Measurements from ENCODE around the gene PVALEF.

Gene PVALEF

GRCh38 chr17:81165246-81166032 lies at the start of gene PVALEF:
PVALEF (plus strand) TSS chr17:81165507; CDS start chr17:81181227, 15,720 bp downstream.
- no peak for DNase-seq (ENCODE audit: low read depth)

GRCh38 chr17:81115749-81116464 lies 49.4 kb upstream of the PVALEF start:
- DNase-seq (ENCODE audit: low read depth): no peak

- no peak for DNase-seq (ENCODE audit: low read depth)
Measured at GRCh38 chr17:81116704-81117103, 48.6 kb upstream of the PVALEF start.

- no peak for DNase-seq (ENCODE audit: low read depth)
Measured at GRCh38 chr17:81117672-81118198, 47.6 kb upstream of the PVALEF start.

- DNase-seq (ENCODE audit: low read depth): no peak
Measured at GRCh38 chr17:81118308-81119221, 46.7 kb upstream of the PVALEF start.

GRCh38 chr17:81119223-81120148 lies 45.8 kb upstream of the PVALEF start:
- DNase-seq (ENCODE audit: low read depth): peak; percentile 70

GRCh38 chr17:81120149-81120484 lies 45.2 kb upstream of the PVALEF start:
- no peak for DNase-seq (ENCODE audit: low read depth)

- DNase-seq (ENCODE audit: low read depth): no peak
Measured at GRCh38 chr17:81120695-81121621, 44.3 kb upstream of the PVALEF start.

GRCh38 chr17:81121841-81122733 lies 43.2 kb upstream of the PVALEF start:
- no peak for DNase-seq (ENCODE audit: low read depth)

GRCh38 chr17:81123052-81124048 lies 42.0 kb upstream of the PVALEF start:
- no peak for DNase-seq (ENCODE audit: low read depth)

- no peak for DNase-seq (ENCODE audit: low read depth)
Measured at GRCh38 chr17:81124377-81124776, 40.9 kb upstream of the PVALEF start.

GRCh38 chr17:81125573-81126081 lies 39.7 kb upstream of the PVALEF start:
- DNase-seq (ENCODE audit: low read depth): no peak

- DNase-seq (ENCODE audit: low read depth): no peak
Measured at GRCh38 chr17:81126281-81127132, 38.8 kb upstream of the PVALEF start.

GRCh38 chr17:81127133-81127455 lies 38.2 kb upstream of the PVALEF start:
- DNase-seq (ENCODE audit: low read depth): no peak

GRCh38 chr17:81127526-81128177 lies 37.7 kb upstream of the PVALEF start:
- DNase-seq (ENCODE audit: low read depth): no peak

- DNase-seq (ENCODE audit: low read depth): no peak
Measured at GRCh38 chr17:81128338-81128737, 37.0 kb upstream of the PVALEF start.
